ENCODE results near the gene NEUROG2. TPM values are rescaled to one million over a fixed set of nuclear protein-coding genes. Genes with fewer than 3 reads are reported as not detected.

Gene NEUROG2
- polyA plus RNA-seq, 1 donor: not detected

DNA sequence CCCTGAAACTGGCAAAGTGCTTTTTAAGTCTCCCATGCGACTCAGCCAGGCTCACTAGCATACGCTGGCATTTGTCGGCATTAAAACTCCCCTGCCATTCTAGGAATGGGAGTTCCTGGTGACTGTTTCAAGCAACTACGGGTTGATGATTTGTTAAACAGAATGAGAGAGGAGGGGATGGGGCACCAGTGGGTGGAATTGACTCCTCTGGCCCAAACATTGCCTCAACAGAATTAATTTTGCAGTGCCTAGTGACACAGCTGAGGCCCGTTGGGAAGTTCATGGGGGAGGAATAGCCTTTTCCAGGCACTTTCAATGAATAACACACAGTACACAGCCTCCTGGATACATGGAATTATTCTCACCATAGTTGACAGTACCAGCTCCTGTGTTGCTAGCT lies 30.1 kb downstream of the NEUROG2 start:
- H3K4me1 ChIP-seq (ENCODE audit: control insufficient read depth, insufficient read depth, low read length): no peaks in the 10 kb centered on the region
- H3K27me3 ChIP-seq (ENCODE audit: control insufficient read depth, insufficient read depth, low read length): peaks cover 10% of the 10 kb centered on the region
- no peak overlapping the region for H3K27ac ChIP-seq (ENCODE audit: low read length)
- H3K9me3 ChIP-seq (ENCODE audit: control insufficient read depth, low read depth, low read length): no peaks in the 10 kb centered on the region
- no peak for DNase-seq
- no peak overlapping the region for H3K4me3 ChIP-seq (ENCODE audit: low read length)
- no peaks in the 10 kb centered on the region for H3K36me3 ChIP-seq (ENCODE audit: control insufficient read depth, insufficient read depth, low read length)
- WGBS (ENCODE audit: insufficient coverage, low lambda C conversion rate): no CpG with 5 or more reads among the region's 5 CpGs

DNA sequence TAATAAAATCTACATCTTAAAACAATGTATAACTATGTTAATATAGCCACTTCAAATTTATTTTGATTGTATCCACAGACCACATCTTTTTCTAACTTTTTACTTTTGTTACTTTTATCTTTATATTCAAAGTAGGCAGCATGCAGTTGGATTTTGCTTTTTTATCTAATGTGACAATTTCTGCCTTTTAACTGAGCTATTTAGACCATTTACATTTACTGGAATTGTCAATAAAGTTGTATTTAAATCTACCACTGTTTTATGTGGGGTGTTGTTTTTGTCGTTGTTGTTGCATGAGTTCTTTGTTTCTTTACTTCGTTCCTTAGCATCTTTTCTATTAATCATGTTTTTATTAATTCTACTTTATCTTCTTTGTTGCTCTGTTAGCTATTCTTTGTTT lies 42.0 kb downstream of the NEUROG2 start:
- Histone ChIP-seq H3K27me3 (ENCODE audit: control insufficient read depth, insufficient read depth, low read length) (no peaks in the 10 kb centered on the region), H3K4me1 (ENCODE audit: control insufficient read depth, insufficient read depth, low read length) (no peaks in the 10 kb centered on the region), H3K9me3 (ENCODE audit: control insufficient read depth, low read depth, low read length) (no peaks in the 10 kb centered on the region), H3K4me3 (ENCODE audit: low read length) (no peak overlapping the region), H3K36me3 (ENCODE audit: control insufficient read depth, insufficient read depth, low read length) (no peaks in the 10 kb centered on the region), H3K27ac (ENCODE audit: low read length) (no peak overlapping the region)
- no peak for DNase-seq
- no CpG with 5 or more reads among the region's 2 CpGs for whole genome bisulfite sequencing (ENCODE audit: insufficient coverage, low lambda C conversion rate)

DNA sequence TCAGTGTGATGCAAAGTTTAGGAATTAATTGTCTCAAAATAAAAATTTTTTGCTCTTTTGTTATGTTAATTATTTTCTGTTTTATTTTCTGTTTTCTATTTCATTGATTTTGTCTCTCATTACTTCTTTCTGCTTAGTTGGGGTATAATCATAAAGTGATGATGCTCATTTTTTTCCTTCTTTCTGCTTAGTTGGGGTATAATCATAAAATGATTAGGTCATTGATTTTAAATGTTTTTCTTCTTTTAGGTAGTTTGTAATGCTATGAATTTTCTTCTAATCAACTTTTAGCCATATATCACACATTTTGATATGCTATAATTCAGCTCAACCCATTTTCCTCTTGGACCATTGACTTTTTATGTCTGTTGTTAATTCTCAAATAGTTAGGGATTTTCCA lies 43.7 kb downstream of the NEUROG2 start:
- H3K27ac ChIP-seq (ENCODE audit: low read length): no peak overlapping the region
- no peaks in the 10 kb centered on the region for H3K9me3 ChIP-seq (ENCODE audit: control insufficient read depth, low read depth, low read length)
- H3K4me1 ChIP-seq (ENCODE audit: control insufficient read depth, insufficient read depth, low read length): no peaks in the 10 kb centered on the region
- DNase-seq: no peak
- no peaks in the 10 kb centered on the region for H3K36me3 ChIP-seq (ENCODE audit: control insufficient read depth, insufficient read depth, low read length)
- no peaks in the 10 kb centered on the region for H3K27me3 ChIP-seq (ENCODE audit: control insufficient read depth, insufficient read depth, low read length)
- H3K4me3 ChIP-seq (ENCODE audit: low read length): no peak overlapping the region

Other genes starting within 250 kb of the NEUROG2 start
- 16.1 TPM for gene TIFA, start 230.3 kb downstream of the NEUROG2 start, polyA plus RNA-seq
- gene ALPK1, start 218.8 kb downstream of the NEUROG2 start, polyA plus RNA-seq: 25.5 TPM
- 7.3 TPM for gene ZGRF1, start 120.7 kb upstream of the NEUROG2 start, polyA plus RNA-seq
- 60.7 TPM for gene LARP7, start 121.0 kb upstream of the NEUROG2 start, polyA plus RNA-seq

All from large intestine (tissue), 3 donors.